ENCODE results near the gene KMT2C. TPM values are rescaled to one million over a fixed set of nuclear protein-coding genes. Genes with fewer than 3 reads are reported as not detected.

Gene KMT2C
- total RNA-seq, 4 donors from 2014 or later = 84.2 to 185 (median 111) TPM

DNA sequence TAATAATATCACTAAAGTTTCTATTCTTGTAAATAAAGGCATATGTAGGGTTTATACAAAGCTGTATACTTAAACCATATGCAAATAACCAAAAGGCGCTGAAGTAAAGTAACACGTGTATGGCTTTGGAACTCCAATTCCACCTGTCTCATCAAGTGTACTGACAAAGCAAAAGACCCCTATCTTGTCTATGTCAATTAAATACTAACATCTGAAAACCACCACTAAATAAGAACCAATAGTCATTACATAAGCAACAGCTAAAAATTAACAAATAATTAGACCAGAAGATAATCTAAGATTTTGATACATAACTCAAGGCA lies 93.9 kb downstream of the KMT2C start:
- Histone ChIP-seq H3K9me3 (no peaks in the 10 kb centered on the region), H3K27ac (no peak overlapping the region), H3K4me3 (no peak overlapping the region), H3K36me3 (no peaks in the 10 kb centered on the region), H3K4me1 (peaks cover 0 to 6% (median 0%) of the 10 kb centered on the region in 4 donors), H3K27me3 (no peaks in the 10 kb centered on the region)
- TF ChIP-seq, protein P1, sequence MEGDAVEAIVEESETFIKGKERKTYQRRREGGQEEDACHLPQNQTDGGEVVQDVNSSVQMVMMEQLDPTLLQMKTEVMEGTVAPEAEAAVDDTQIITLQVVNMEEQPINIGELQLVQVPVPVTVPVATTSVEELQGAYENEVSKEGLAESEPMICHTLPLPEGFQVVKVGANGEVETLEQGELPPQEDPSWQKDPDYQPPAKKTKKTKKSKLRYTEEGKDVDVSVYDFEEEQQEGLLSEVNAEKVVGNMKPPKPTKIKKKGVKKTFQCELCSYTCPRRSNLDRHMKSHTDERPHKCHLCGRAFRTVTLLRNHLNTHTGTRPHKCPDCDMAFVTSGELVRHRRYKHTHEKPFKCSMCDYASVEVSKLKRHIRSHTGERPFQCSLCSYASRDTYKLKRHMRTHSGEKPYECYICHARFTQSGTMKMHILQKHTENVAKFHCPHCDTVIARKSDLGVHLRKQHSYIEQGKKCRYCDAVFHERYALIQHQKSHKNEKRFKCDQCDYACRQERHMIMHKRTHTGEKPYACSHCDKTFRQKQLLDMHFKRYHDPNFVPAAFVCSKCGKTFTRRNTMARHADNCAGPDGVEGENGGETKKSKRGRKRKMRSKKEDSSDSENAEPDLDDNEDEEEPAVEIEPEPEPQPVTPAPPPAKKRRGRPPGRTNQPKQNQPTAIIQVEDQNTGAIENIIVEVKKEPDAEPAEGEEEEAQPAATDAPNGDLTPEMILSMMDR (IDR thresholded peaks at IDR 0.05) = no peak
- no peak for TF ChIP-seq POLR2A (IDR thresholded peaks at IDR 0.05)
- no peak for DNase-seq

DNA sequence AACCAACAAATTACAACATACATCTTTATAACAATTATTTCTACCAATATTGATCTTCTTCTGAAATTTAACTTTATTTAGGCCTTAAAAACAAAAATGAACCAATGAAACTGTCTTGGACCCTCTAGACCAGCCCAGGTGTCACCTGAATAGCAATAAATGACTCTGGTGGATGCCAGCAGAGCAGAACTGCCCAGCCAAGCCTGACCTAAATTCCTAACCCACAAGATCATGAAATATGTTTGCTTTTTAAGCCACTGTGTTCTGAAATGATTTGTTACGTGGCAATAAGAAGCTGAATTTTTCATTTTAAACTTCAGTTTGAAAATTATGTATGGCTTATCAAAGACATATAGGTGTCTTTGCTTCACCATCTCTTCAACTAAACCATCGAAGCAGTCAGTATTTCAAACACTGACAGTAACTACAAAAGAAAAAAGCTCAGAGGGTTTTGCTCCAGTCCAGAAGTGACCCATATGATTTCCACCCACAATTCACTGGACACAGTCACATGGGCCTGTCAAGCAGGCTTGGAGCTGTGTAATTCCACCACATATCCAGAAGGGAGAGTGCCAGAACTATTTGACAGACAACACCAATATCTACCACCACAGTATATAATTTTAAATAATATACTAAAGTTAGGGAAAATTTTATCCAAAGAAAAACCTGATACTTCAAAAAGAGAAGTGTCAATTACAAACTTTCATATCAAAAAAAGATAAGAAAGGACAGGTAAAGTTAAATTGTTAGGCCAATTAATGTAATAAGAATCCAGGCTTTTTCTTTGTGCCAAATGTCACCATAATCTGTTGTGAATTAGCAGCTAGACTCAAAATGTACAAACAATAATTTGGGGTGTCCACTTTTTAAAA lies 94.5 kb downstream of the KMT2C start:
- H3K27me3 ChIP-seq = no peaks in the 10 kb centered on the region
- no peak for TF ChIP-seq POLR2A (IDR thresholded peaks at IDR 0.05)
- TF ChIP-seq, protein P1 (IDR thresholded peaks at IDR 0.05) = peak in 4 of 6 experiments; percentile 19 to 54 (median 54)
- DNase-seq = peak in 1 of 3 donors; percentile 51

DNA sequence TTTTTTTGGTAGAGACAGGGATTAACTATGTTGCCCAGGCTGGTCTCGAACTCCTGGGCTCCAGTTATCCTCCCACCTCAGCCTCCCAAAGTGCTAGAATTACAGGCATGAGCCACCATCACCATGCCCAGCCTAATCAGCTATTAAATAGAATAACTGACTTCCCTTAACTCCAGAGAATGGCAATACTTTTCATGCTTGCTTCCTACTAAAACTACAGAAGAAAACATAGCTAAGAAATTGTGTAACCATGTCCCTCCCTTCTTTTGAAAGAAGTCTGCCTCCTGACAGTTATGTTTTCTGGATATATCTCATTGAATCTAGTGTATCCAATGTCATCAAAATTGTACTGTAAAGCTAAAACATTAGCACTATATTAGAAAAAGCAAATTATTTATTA lies 95.6 kb downstream of the KMT2C start:
- no peak overlapping the region for H3K4me3 ChIP-seq
- H3K27ac ChIP-seq = no peak overlapping the region
- peaks cover 0 to 22% (median 6%) of the 10 kb centered on the region in 4 donors for H3K4me1 ChIP-seq

More for the DNA sequence above, 94.5 kb downstream of the KMT2C start:
- H3K4me1 ChIP-seq = peaks cover 0 to 12% (median under 1%) of the 10 kb centered on the region in 4 donors
- H3K27ac ChIP-seq = no peak overlapping the region
- no peaks in the 10 kb centered on the region for H3K36me3 ChIP-seq
- H3K9me3 ChIP-seq = no peaks in the 10 kb centered on the region
- H3K4me3 ChIP-seq = no peak overlapping the region

DNA sequence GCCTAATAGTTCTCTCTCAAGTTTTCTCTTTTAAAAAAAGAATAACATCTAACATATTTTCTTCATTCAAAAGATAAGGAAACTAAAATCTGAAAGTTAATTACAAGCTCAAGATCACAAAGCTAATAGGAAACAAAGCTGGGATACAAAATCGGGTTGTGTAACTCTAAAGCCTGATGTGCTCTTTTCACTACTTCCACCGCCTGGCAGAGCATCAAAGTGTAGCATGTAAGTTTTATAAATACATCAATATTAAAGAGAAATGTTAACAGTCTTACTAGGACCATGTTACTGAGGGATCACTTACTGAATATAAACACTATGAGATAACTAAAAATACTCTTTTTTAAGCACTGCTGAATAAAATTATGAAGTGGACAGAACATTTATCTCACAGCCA lies 97.2 kb downstream of the KMT2C start:
- H3K36me3 ChIP-seq = no peaks in the 10 kb centered on the region
- H3K9me3 ChIP-seq = no peaks in the 10 kb centered on the region
- no peaks in the 10 kb centered on the region for H3K27me3 ChIP-seq
- no peak for DNase-seq
- no peak overlapping the region for H3K27ac ChIP-seq
- peaks cover 0 to 22% (median 6%) of the 10 kb centered on the region in 4 donors for H3K4me1 ChIP-seq
- TF ChIP-seq, protein P1 (IDR thresholded peaks at IDR 0.05) = no peak
- no peak for TF ChIP-seq POLR2A (IDR thresholded peaks at IDR 0.05)
- no peak overlapping the region for H3K4me3 ChIP-seq

More for the DNA sequence above, 95.6 kb downstream of the KMT2C start:
- DNase-seq = no peak
- TF ChIP-seq, protein P1 (IDR thresholded peaks at IDR 0.05) = no peak
- no peak for TF ChIP-seq POLR2A (IDR thresholded peaks at IDR 0.05)
- Histone ChIP-seq H3K9me3 (no peaks in the 10 kb centered on the region), H3K27me3 (no peaks in the 10 kb centered on the region), H3K36me3 (no peaks in the 10 kb centered on the region)

DNA sequence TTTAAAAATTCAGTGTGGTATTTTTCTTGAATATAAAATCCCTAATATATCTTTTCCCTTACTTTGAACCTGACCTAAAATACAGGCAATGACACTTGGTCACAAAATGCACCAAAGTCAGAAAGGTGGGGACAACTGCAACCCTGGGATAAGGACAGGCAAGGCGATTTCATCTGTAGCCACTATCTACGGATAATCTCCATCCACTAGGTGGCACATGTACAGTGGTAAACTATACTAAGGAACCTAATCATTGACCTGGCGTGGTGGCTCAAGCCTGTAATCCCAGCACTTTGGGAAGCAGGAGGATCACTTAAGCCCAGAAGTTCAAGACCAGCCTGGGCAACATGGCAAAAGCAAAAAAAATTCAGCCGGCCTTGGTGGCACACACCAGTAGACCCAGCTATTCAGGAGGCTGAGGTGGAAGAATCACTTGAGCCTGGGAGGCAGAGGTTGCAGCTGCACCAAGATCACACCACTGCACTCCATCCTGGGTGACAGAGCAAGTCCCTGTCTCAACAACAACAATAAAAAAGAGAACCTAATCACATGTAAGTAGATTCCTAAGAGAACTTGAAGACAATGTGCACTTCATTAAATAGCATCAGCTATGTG lies 98.9 kb downstream of the KMT2C start:
- H3K4me3 ChIP-seq = no peak overlapping the region
- peaks cover 0 to 22% (median 6%) of the 10 kb centered on the region in 4 donors for H3K4me1 ChIP-seq
- H3K9me3 ChIP-seq = no peaks in the 10 kb centered on the region
- no peaks in the 10 kb centered on the region for H3K36me3 ChIP-seq
- DNase-seq = peak in 2 of 3 donors; percentile 22 to 53
- no peak overlapping the region for H3K27ac ChIP-seq
- H3K27me3 ChIP-seq = no peaks in the 10 kb centered on the region
- TF ChIP-seq, protein P1 (IDR thresholded peaks at IDR 0.05) = peak; percentile 29 to 66 (median 60)
- TF ChIP-seq POLR2A (IDR thresholded peaks at IDR 0.05) = no peak

Data from Peyer's patch (tissue), 4 donors.